ENCODE measurements around the gene PSAP.
"Not testable (repeated sequence)": the region's sequence is repeated elsewhere in the genome, so short reads cannot be mapped to it uniquely, and the experiment has no call there.

DNA sequence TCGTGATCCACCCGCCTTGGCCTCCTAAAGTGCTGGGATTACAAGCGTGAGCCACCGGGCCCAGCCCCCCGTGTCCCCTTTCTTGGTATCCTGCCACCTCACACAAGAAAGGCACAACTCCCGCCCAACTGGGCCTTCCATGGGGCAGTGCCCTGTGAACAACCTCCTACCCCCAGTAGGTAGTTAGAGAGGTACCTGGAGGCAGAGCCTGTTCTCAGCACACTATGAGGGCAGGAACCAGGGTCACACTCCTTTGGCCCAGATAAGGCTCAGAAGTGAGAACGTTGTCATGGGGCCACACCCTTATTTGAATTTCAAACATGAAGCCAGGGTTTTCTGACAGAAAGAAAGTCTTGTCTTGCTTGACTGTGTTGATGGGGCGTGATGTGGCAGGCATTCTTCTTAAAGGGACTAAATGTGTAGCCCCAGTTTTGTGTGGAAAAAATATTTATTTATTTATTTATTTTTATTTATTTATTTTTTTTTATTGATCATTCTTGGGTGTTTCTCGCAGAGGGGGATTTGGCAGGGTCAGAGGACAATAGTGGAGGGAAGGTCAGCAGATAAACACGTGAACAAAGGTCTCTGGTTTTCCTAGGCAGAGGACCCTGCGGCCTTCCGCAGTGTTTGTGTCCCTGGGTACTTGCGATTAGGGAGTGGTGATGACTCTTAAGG is 23.8 kb upstream of the PSAP start:
- TF ChIP-seq POLR2A (IDR thresholded peaks at IDR 0.05) = not testable (repeated sequence)
- TF ChIP-seq, protein P1, sequence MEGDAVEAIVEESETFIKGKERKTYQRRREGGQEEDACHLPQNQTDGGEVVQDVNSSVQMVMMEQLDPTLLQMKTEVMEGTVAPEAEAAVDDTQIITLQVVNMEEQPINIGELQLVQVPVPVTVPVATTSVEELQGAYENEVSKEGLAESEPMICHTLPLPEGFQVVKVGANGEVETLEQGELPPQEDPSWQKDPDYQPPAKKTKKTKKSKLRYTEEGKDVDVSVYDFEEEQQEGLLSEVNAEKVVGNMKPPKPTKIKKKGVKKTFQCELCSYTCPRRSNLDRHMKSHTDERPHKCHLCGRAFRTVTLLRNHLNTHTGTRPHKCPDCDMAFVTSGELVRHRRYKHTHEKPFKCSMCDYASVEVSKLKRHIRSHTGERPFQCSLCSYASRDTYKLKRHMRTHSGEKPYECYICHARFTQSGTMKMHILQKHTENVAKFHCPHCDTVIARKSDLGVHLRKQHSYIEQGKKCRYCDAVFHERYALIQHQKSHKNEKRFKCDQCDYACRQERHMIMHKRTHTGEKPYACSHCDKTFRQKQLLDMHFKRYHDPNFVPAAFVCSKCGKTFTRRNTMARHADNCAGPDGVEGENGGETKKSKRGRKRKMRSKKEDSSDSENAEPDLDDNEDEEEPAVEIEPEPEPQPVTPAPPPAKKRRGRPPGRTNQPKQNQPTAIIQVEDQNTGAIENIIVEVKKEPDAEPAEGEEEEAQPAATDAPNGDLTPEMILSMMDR (IDR thresholded peaks at IDR 0.05) = not testable (repeated sequence)

All from right lobe of liver (tissue), 4 donors.